Measurements from ENCODE around the gene CR1L. TPM values are rescaled to one million over a fixed set of nuclear protein-coding genes. Genes with fewer than 3 reads are reported as not detected.

The CR1L gene
- total and polyA plus RNA-seq, 2 donors (not counting 1 experiment from before 2014, with no cell fraction given): not detected

DNA sequence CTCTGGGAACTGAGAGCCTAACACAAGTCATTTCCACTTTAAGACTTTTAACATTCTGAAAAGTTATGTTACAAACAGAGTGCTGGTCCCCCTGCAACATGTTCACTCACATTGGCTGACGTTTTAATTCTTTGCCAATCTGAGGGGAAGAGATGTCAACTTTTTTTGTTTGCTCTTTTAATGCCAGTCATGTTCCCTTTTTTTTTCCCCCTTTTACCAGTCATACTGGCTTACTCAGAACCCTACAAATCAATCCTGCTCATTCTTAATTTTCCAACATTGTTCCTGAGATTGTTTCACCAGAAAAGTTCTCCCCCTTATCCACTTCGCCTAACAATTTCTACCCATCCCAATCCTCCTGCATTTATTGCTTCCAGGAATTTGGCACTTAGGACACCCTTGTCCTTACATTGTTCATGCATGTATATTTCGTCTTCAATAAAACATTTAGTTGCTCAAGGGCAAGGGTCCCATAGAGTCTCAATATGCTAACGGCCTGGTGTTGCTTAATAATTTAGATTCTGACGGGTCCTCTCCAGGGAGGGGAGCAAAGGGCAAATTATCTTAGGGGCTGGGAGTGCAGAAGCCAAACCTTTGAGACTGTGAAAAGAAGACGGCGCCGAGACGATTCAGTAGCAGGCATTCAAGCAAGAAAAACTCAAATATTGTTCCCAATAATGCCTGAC, 624 bp upstream of the CR1L start:
- Histone ChIP-seq H3K36me3 (ENCODE audit: control insufficient read depth, insufficient read depth, low read length) (no peaks in the 10 kb centered on the region), H3K9me3 (ENCODE audit: control insufficient read depth, insufficient read depth, low read depth, low read length) (no peaks in the 10 kb centered on the region), H3K4me1 (ENCODE audit: control insufficient read depth, extremely low read depth, insufficient read depth, low read length) (no peaks in the 10 kb centered on the region), H3K4me3 (replicated peaks in 1 of 4; ENCODE audit: control extremely low read depth in 1 of 4, insufficient read depth in 1 of 4, low read depth in 3 of 4, low read length in 4 of 4) (peak overlapping the region; percentile 31 to 72 (median 66)), H4K20me1 (ENCODE audit: control insufficient read depth, extremely low read depth, insufficient read depth, low read length) (no peaks in the 10 kb centered on the region), H3K9ac (ENCODE audit: insufficient read depth, low read length) (no peak overlapping the region), H3K79me2 (ENCODE audit: control insufficient read depth, insufficient read depth, low read length) (no peaks in the 10 kb centered on the region), H2AFZ (ENCODE audit: low read length) (no peak overlapping the region), H3K4me2 (ENCODE audit: extremely low read depth, insufficient read depth, low read length) (peak overlapping the region; percentile 58), H3K27me3 (ENCODE audit: control insufficient read depth, insufficient read depth, low read length) (peaks cover 5% of the 10 kb centered on the region), H3K27ac (ENCODE audit: insufficient read depth, low read length) (no peak overlapping the region)
- TF ChIP-seq EZH2 (IDR thresholded peaks at IDR 0.05; ENCODE audit: low read length, missing control alignments): no peak
- TF ChIP-seq, protein P1, sequence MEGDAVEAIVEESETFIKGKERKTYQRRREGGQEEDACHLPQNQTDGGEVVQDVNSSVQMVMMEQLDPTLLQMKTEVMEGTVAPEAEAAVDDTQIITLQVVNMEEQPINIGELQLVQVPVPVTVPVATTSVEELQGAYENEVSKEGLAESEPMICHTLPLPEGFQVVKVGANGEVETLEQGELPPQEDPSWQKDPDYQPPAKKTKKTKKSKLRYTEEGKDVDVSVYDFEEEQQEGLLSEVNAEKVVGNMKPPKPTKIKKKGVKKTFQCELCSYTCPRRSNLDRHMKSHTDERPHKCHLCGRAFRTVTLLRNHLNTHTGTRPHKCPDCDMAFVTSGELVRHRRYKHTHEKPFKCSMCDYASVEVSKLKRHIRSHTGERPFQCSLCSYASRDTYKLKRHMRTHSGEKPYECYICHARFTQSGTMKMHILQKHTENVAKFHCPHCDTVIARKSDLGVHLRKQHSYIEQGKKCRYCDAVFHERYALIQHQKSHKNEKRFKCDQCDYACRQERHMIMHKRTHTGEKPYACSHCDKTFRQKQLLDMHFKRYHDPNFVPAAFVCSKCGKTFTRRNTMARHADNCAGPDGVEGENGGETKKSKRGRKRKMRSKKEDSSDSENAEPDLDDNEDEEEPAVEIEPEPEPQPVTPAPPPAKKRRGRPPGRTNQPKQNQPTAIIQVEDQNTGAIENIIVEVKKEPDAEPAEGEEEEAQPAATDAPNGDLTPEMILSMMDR (conservative IDR thresholded peaks at IDR 0.05 in 1 of 2, IDR thresholded peaks at IDR 0.05 in 1 of 2; ENCODE audit: low read depth in 1 of 2, low read length in 2 of 2): no peak
- DNase-seq (ENCODE audit: low read depth in 2 of 2): no peak

GRCh38 chr1:207645635-207646081, 725 bp downstream of the CR1L start:
- H3K4me3 ChIP-seq (replicated peaks in 1 of 4; ENCODE audit: control extremely low read depth in 1 of 4, insufficient read depth in 1 of 4, low read depth in 3 of 4, low read length in 4 of 4): peak overlapping the region in 2 of 4 experiments; percentile 69 to 72
- H3K9me3 ChIP-seq (ENCODE audit: control insufficient read depth, insufficient read depth, low read depth, low read length): no peaks in the 10 kb centered on the region
- H4K20me1 ChIP-seq (ENCODE audit: control insufficient read depth, extremely low read depth, insufficient read depth, low read length): no peaks in the 10 kb centered on the region
- H3K9ac ChIP-seq (ENCODE audit: insufficient read depth, low read length): no peak overlapping the region
- no peak for TF ChIP-seq EZH2 (IDR thresholded peaks at IDR 0.05; ENCODE audit: low read length, missing control alignments)
- TF ChIP-seq, protein P1 (conservative IDR thresholded peaks at IDR 0.05 in 1 of 2, IDR thresholded peaks at IDR 0.05 in 1 of 2; ENCODE audit: low read depth in 1 of 2, low read length in 2 of 2): no peak
- H3K79me2 ChIP-seq (ENCODE audit: control insufficient read depth, insufficient read depth, low read length): no peaks in the 10 kb centered on the region
- H3K4me1 ChIP-seq (ENCODE audit: control insufficient read depth, extremely low read depth, insufficient read depth, low read length): no peaks in the 10 kb centered on the region
- H3K4me2 ChIP-seq (ENCODE audit: extremely low read depth, insufficient read depth, low read length): peak overlapping the region; percentile 99
- no peak overlapping the region for H3K27ac ChIP-seq (ENCODE audit: insufficient read depth, low read length)
- no peaks in the 10 kb centered on the region for H3K36me3 ChIP-seq (ENCODE audit: control insufficient read depth, insufficient read depth, low read length)
- no peak overlapping the region for H2AFZ ChIP-seq (ENCODE audit: low read length)
- no peak for DNase-seq (ENCODE audit: low read depth in 2 of 2)
- H3K27me3 ChIP-seq (ENCODE audit: control insufficient read depth, insufficient read depth, low read length): peaks cover 8% of the 10 kb centered on the region

- peaks cover 8% of the 10 kb centered on the region for H3K27me3 ChIP-seq (ENCODE audit: control insufficient read depth, insufficient read depth, low read length)
- TF ChIP-seq, protein P1 (conservative IDR thresholded peaks at IDR 0.05 in 1 of 2, IDR thresholded peaks at IDR 0.05 in 1 of 2; ENCODE audit: low read depth in 1 of 2, low read length in 2 of 2): no peak
- no peak for TF ChIP-seq EZH2 (IDR thresholded peaks at IDR 0.05; ENCODE audit: low read length, missing control alignments)
- H4K20me1 ChIP-seq (ENCODE audit: control insufficient read depth, extremely low read depth, insufficient read depth, low read length): no peaks in the 10 kb centered on the region
- H3K27ac ChIP-seq (ENCODE audit: insufficient read depth, low read length): no peak overlapping the region
- H3K9me3 ChIP-seq (ENCODE audit: control insufficient read depth, insufficient read depth, low read depth, low read length): no peaks in the 10 kb centered on the region
- no peak overlapping the region for H3K9ac ChIP-seq (ENCODE audit: insufficient read depth, low read length)
- DNase-seq (ENCODE audit: low read depth in 2 of 2): no peak
- H3K4me2 ChIP-seq (ENCODE audit: extremely low read depth, insufficient read depth, low read length): no peak overlapping the region
- no peaks in the 10 kb centered on the region for H3K79me2 ChIP-seq (ENCODE audit: control insufficient read depth, insufficient read depth, low read length)
- no peaks in the 10 kb centered on the region for H3K4me1 ChIP-seq (ENCODE audit: control insufficient read depth, extremely low read depth, insufficient read depth, low read length)
- H3K36me3 ChIP-seq (ENCODE audit: control insufficient read depth, insufficient read depth, low read length): no peaks in the 10 kb centered on the region
- no peak overlapping the region for H3K4me3 ChIP-seq (replicated peaks in 1 of 4; ENCODE audit: control extremely low read depth in 1 of 4, insufficient read depth in 1 of 4, low read depth in 3 of 4, low read length in 4 of 4)
- H2AFZ ChIP-seq (ENCODE audit: low read length): no peak overlapping the region
Observed at GRCh38 chr1:207646171-207646570, 1.2 kb downstream of the CR1L start.
